GM18870 (cell line): Measurements from ENCODE around the gene RBPJL.

Experiments
- ATAC-seq: cut with Tn5 transposase; IDR thresholded peaks from one replicate; pipeline ENCODE4 v1.9.1; 2021; ENCODE audit warnings: moderate library complexity; ENCODE audit not compliant: unreplicated experiment

Gene RBPJL

GRCh38 chr20:45306431-45306982 lies at the start of gene RBPJL:
TSS of gene RBPJL (plus strand) at chr20:45306840. CDS start at chr20:45306923, 83 bp downstream.
- no peak for ATAC-seq

- no peak for ATAC-seq
Observed at GRCh38 chr20:45257161-45257560, 49.5 kb upstream of the RBPJL start.

GRCh38 chr20:45257711-45258110 lies 48.9 kb upstream of the RBPJL start:
- no peak for ATAC-seq

- no peak for ATAC-seq
Observed at GRCh38 chr20:45258259-45258658, 48.4 kb upstream of the RBPJL start.

- ATAC-seq = no peak
Observed at GRCh38 chr20:45258664-45259063, 48.0 kb upstream of the RBPJL start.

GRCh38 chr20:45263556-45264266 lies 42.9 kb upstream of the RBPJL start:
- no peak for ATAC-seq

- no peak for ATAC-seq
Observed at GRCh38 chr20:45266977-45267376, 39.7 kb upstream of the RBPJL start.

GRCh38 chr20:45268531-45268930 lies 38.1 kb upstream of the RBPJL start:
- ATAC-seq = no peak

- ATAC-seq = no peak
Observed at GRCh38 chr20:45269056-45269455, 37.6 kb upstream of the RBPJL start.

GRCh38 chr20:45269754-45270270 lies 36.8 kb upstream of the RBPJL start:
- no peak for ATAC-seq

GRCh38 chr20:45275338-45275737 lies 31.3 kb upstream of the RBPJL start:
- no peak for ATAC-seq

- no peak for ATAC-seq
Observed at GRCh38 chr20:45279992-45280391, 26.6 kb upstream of the RBPJL start.

- no peak for ATAC-seq
Observed at GRCh38 chr20:45282700-45283550, 23.7 kb upstream of the RBPJL start.

GRCh38 chr20:45283551-45284057 lies 23.0 kb upstream of the RBPJL start:
- ATAC-seq = no peak

- no peak for ATAC-seq
Observed at GRCh38 chr20:45288376-45288775, 18.3 kb upstream of the RBPJL start.

GRCh38 chr20:45288860-45289259 lies 17.8 kb upstream of the RBPJL start:
- ATAC-seq = no peak

- ATAC-seq = no peak
Observed at GRCh38 chr20:45289942-45290676, 16.5 kb upstream of the RBPJL start.

GRCh38 chr20:45290677-45291355 lies 15.8 kb upstream of the RBPJL start:
- no peak for ATAC-seq

- ATAC-seq = no peak
Observed at GRCh38 chr20:45291526-45291925, 15.1 kb upstream of the RBPJL start.

- ATAC-seq = no peak
Observed at GRCh38 chr20:45292343-45292742, 14.3 kb upstream of the RBPJL start.
